Measurements from ENCODE around the gene CALHM6.

Gene CALHM6

GRCh38 chr6:116446399-116446798 is 14.8 kb upstream of the CALHM6 start:
- DNase-seq (ENCODE audit: low spot score), result peak; percentile 6

- DNase-seq (ENCODE audit: low spot score), result no peak
These were observed 14.1 kb upstream of the CALHM6 start for GRCh38 chr6:116447052-116447451.

- DNase-seq (ENCODE audit: low spot score), result no peak
These were observed 13.6 kb upstream of the CALHM6 start for GRCh38 chr6:116447496-116448011.

- DNase-seq (ENCODE audit: low spot score), result no peak
These were observed 11.6 kb upstream of the CALHM6 start for GRCh38 chr6:116449565-116449964.

- DNase-seq (ENCODE audit: low spot score), result no peak
These were observed 10.9 kb upstream of the CALHM6 start for GRCh38 chr6:116450185-116450710.

GRCh38 chr6:116450769-116451740 is 10.1 kb upstream of the CALHM6 start:
- no peak for DNase-seq (ENCODE audit: low spot score)

- DNase-seq (ENCODE audit: low spot score), result no peak
These were observed 9.3 kb upstream of the CALHM6 start for GRCh38 chr6:116451916-116452315.

- DNase-seq (ENCODE audit: low spot score), result no peak
These were observed 8.6 kb upstream of the CALHM6 start for GRCh38 chr6:116452531-116452930.

- DNase-seq (ENCODE audit: low spot score), result no peak
These were observed 5.1 kb upstream of the CALHM6 start for GRCh38 chr6:116456106-116456505.

GRCh38 chr6:116456927-116457326 is 4.2 kb upstream of the CALHM6 start:
- no peak for DNase-seq (ENCODE audit: low spot score)

- no peak for DNase-seq (ENCODE audit: low spot score)
These were observed 2.9 kb upstream of the CALHM6 start for GRCh38 chr6:116458264-116458663.

GRCh38 chr6:116459927-116460326 is 1.2 kb upstream of the CALHM6 start:
- no peak for DNase-seq (ENCODE audit: low spot score)

- peak; percentile 40 for DNase-seq (ENCODE audit: low spot score)
These were observed 1.0 kb downstream of the CALHM6 start for GRCh38 chr6:116461932-116462885.

- no peak for DNase-seq (ENCODE audit: low spot score)
These were observed 2.1 kb downstream of the CALHM6 start for GRCh38 chr6:116463301-116463700.

GRCh38 chr6:116465246-116465645 is 4.1 kb downstream of the CALHM6 start:
- no peak for DNase-seq (ENCODE audit: low spot score)

GRCh38 chr6:116467096-116467495 is 5.9 kb downstream of the CALHM6 start:
- DNase-seq (ENCODE audit: low spot score), result no peak

GRCh38 chr6:116467514-116467913 is 6.3 kb downstream of the CALHM6 start:
- DNase-seq (ENCODE audit: low spot score), result no peak

- no peak for DNase-seq (ENCODE audit: low spot score)
These were observed 7.1 kb downstream of the CALHM6 start for GRCh38 chr6:116468293-116468692.

- no peak for DNase-seq (ENCODE audit: low spot score)
These were observed 10.4 kb downstream of the CALHM6 start for GRCh38 chr6:116471531-116471930.

- DNase-seq (ENCODE audit: low spot score), result no peak
These were observed 11.5 kb downstream of the CALHM6 start for GRCh38 chr6:116472706-116473105.

GRCh38 chr6:116475141-116475540 is 14.0 kb downstream of the CALHM6 start:
- no peak for DNase-seq (ENCODE audit: low spot score)

- DNase-seq (ENCODE audit: low spot score), result no peak
These were observed 15.0 kb downstream of the CALHM6 start for GRCh38 chr6:116476002-116476678.
